NCI-H82 treated with DMSO at 0.1 percent for 48 hours (cell line): ENCODE data around the gene FNDC11.

Source experiments
- DNase-seq: peaks from one replicate; lab custom pipeline; 2025; ENCODE audit not compliant: unreplicated experiment; lab: John Stamatoyannopoulos, UW

FNDC11 gene

GRCh38 chr20:63525185-63525584, 28.8 kb upstream of the FNDC11 start:
- DNase-seq = no peak

- DNase-seq = no peak
Measured at GRCh38 chr20:63525971-63526370, 28.0 kb upstream of the FNDC11 start.

- DNase-seq = no peak
Measured at GRCh38 chr20:63527184-63527583, 26.8 kb upstream of the FNDC11 start.

GRCh38 chr20:63529180-63529860, 24.6 kb upstream of the FNDC11 start:
- DNase-seq = no peak

GRCh38 chr20:63529861-63530787, 23.8 kb upstream of the FNDC11 start:
- DNase-seq = no peak

GRCh38 chr20:63530788-63531160, 23.2 kb upstream of the FNDC11 start:
- DNase-seq = no peak

GRCh38 chr20:63531686-63532448, 22.1 kb upstream of the FNDC11 start:
- DNase-seq = no peak

- no peak for DNase-seq
Measured at GRCh38 chr20:63532449-63532971, 21.4 kb upstream of the FNDC11 start.

GRCh38 chr20:63533388-63533787, 20.6 kb upstream of the FNDC11 start:
- DNase-seq = no peak

GRCh38 chr20:63533871-63534393, 20.0 kb upstream of the FNDC11 start:
- DNase-seq = no peak

- no peak for DNase-seq
Measured at GRCh38 chr20:63534427-63534830, 19.5 kb upstream of the FNDC11 start.

GRCh38 chr20:63534831-63535651, 18.9 kb upstream of the FNDC11 start:
- DNase-seq = no peak

GRCh38 chr20:63536241-63536977, 17.6 kb upstream of the FNDC11 start:
- no peak for DNase-seq

GRCh38 chr20:63536997-63537524, 16.9 kb upstream of the FNDC11 start, which contains the start of gene PTK6:
Gene PTK6 (minus strand): TSS chr20:63537376. CDS start chr20:63537314, 62 bp downstream.
- no peak for DNase-seq

- DNase-seq = peak; percentile 27
Measured at GRCh38 chr20:63537525-63538203, 16.3 kb upstream of the FNDC11 start.

GRCh38 chr20:63538204-63539091, 15.5 kb upstream of the FNDC11 start:
- no peak for DNase-seq

GRCh38 chr20:63539092-63539430, 14.9 kb upstream of the FNDC11 start:
- DNase-seq = no peak
